Fibroblast of lung (primary cell): ENCODE measurements around the gene STK32C. TPM values are rescaled to one million over a fixed set of nuclear protein-coding genes. Genes with fewer than 3 reads are reported as not detected.

Experiments used
- DNase-seq, 2 donors: peaks; one replicate each; pipeline versions ENCODE4 v3.0.0 to v3.0.0-alpha.2; 2010; ENCODE audit warnings: low read depth in 2 of 2
- H2AFZ ChIP-seq: 2 replicates; pipeline ENCODE4 v1.5.1; 2012; ENCODE audit warnings: low read length, control low read depth, inconsistent platforms
- H3K27ac ChIP-seq: 2 replicates; pipeline ENCODE4 v1.5.1; 2011; ENCODE audit warnings: low read length, control low read depth; ENCODE audit not compliant: insufficient read depth
- H3K27me3 ChIP-seq: 2 replicates; pipeline ENCODE4 v1.5.1; 2011; ENCODE audit warnings: mild to moderate bottlenecking, low read length; ENCODE audit not compliant: control insufficient read depth, insufficient read depth
- H3K36me3 ChIP-seq: 2 replicates; pipeline ENCODE4 v1.5.1; 2011; ENCODE audit warnings: low read length; ENCODE audit not compliant: control insufficient read depth, insufficient read depth
- H3K4me1 ChIP-seq: 2 replicates; pipeline ENCODE4 v1.5.1; 2011; ENCODE audit warnings: low read length; ENCODE audit not compliant: control insufficient read depth, insufficient read depth; ENCODE audit errors: extremely low read depth
- H3K4me2 ChIP-seq: 2 replicates; pipeline ENCODE4 v1.5.1; 2011; ENCODE audit warnings: low read length, control low read depth; ENCODE audit not compliant: insufficient read depth; ENCODE audit errors: extremely low read depth
- H3K4me3 ChIP-seq, 4 experiments: fragments of 200-600 bp in 1 of 4; sonication (generic) in 1 of 4; replicated peaks in 1 of 4; 2 replicates each; pipeline ENCODE4 v1.5.1; 2011 to 2016; ENCODE audit warnings: low read length in 4 of 4, low read depth in 3 of 4, mild to moderate bottlenecking in 3 of 4, control low read depth in 2 of 4, inconsistent platforms in 1 of 4, mixed read lengths in 1 of 4; ENCODE audit not compliant: insufficient read depth in 1 of 4; ENCODE audit errors: control extremely low read depth in 1 of 4
- H3K79me2 ChIP-seq: 2 replicates; pipeline ENCODE4 v1.5.1; 2012; ENCODE audit warnings: mild to moderate bottlenecking, low read length, inconsistent platforms; ENCODE audit not compliant: control insufficient read depth, insufficient read depth
- H3K9ac ChIP-seq: 2 replicates; pipeline ENCODE4 v1.5.1; 2011; ENCODE audit warnings: mild to moderate bottlenecking, low read length, control low read depth; ENCODE audit not compliant: insufficient read depth
- H3K9me3 ChIP-seq: 2 replicates; pipeline ENCODE4 v1.5.1; 2012; ENCODE audit warnings: low read depth, low read length; ENCODE audit not compliant: control insufficient read depth, insufficient read depth
- H4K20me1 ChIP-seq: 2 replicates; pipeline ENCODE4 v1.5.1; 2011; ENCODE audit warnings: low read length; ENCODE audit not compliant: control insufficient read depth, insufficient read depth; ENCODE audit errors: extremely low read depth
- EZH2 ChIP-seq: IDR thresholded peaks from 2 replicates; pipeline ENCODE4 v1.5.1; 2012; ENCODE audit warnings: low read length, control low read depth, mild to moderate bottlenecking; ENCODE audit errors: missing control alignments
- polyA plus RNA-seq, 2 donors: library from polyadenylated mRNA; depleted of rRNA in 1 of 2; stranded (reverse) in 1 of 2; unstranded in 1 of 2; fragments of >200 nt; gene quantifications; 2 replicates each; pipeline ENCODE4 v1.2.1, GENCODE V29; 2011 to 2012; ENCODE audit warnings: missing spikeins in 1 of 2
- total RNA-seq: library from RNA; depleted of rRNA; stranded (reverse); fragments of >200 nt; gene quantifications from 2 replicates; pipeline ENCODE4 v1.2.1, GENCODE V29; 2014
- TF ChIP-seq, protein P1 (sequence below), 2 donors: IDR thresholded peaks in 1 of 2; conservative IDR thresholded peaks in 1 of 2; 1 replicate in 1 of 2; 2 replicates in 1 of 2; pipeline ENCODE4 v1.5.1; 2011 to 2012; ENCODE audit warnings: low read length in 2 of 2, control low read depth in 1 of 2, inconsistent platforms in 1 of 2, low read depth in 1 of 2, mild to moderate bottlenecking in 1 of 2

STK32C gene
- total and polyA plus RNA-seq, 2 donors (not counting 1 experiment from before 2014, with no cell fraction given), result 4.4 to 21.5 TPM

DNA sequence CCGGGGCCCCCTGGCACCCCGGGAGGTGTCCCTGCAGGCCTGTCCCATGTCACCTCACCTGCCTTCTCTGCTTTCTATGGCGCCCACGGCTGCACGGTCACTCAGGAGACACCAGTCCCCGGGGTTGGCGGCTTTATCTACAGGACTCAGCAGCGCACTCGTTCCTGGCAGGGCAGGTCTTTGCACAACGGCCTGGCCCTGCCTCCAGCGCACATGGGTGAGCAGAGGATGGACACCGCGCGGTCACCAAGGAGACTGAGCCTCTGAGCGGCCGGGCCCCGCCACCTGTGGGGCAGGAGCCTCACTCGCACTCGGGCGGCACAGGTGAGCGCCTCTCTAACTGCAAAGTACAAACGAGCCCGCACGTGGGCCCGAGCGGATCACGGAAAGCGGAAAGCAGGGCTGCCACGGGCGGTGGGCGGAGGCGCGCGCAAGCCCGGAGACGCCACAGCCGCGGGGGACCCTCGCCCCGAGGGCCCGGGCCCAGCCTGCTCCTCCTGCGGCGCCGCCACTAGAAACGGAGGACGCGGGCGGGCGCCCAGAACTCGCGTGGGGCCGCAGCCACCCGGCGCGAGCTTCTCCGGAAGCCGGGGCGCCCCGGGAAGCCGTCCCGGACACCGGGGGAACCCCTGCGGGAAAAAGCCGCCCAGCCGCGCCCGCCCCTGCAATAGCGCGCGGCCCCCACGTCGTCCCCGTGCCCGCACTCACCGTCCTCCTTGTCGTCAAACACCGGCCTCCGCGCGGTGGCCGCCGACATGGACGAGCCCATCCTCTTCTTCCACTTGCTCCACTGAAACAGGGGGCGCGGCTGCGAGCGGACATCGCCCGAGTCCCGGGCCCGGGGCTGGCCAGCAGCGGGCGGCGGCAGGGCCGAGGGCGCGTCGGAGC, 642 bp downstream of the STK32C start:
- peak in 1 of 2 donors; percentile 7 for DNase-seq
- Histone ChIP-seq H2AFZ (peak overlapping the region; percentile 51), H3K36me3 (no peaks in the 10 kb centered on the region), H4K20me1 (no peaks in the 10 kb centered on the region), H3K9ac (no peak overlapping the region), H3K4me1 (no peaks in the 10 kb centered on the region), H3K9me3 (no peaks in the 10 kb centered on the region), H3K27me3 (no peaks in the 10 kb centered on the region), H3K4me3 (peak overlapping the region; percentile 34 to 59 (median 44)), H3K4me2 (peak overlapping the region; percentile 68), H3K79me2 (no peaks in the 10 kb centered on the region), H3K27ac (no peak overlapping the region)
- TF ChIP-seq, protein P1, sequence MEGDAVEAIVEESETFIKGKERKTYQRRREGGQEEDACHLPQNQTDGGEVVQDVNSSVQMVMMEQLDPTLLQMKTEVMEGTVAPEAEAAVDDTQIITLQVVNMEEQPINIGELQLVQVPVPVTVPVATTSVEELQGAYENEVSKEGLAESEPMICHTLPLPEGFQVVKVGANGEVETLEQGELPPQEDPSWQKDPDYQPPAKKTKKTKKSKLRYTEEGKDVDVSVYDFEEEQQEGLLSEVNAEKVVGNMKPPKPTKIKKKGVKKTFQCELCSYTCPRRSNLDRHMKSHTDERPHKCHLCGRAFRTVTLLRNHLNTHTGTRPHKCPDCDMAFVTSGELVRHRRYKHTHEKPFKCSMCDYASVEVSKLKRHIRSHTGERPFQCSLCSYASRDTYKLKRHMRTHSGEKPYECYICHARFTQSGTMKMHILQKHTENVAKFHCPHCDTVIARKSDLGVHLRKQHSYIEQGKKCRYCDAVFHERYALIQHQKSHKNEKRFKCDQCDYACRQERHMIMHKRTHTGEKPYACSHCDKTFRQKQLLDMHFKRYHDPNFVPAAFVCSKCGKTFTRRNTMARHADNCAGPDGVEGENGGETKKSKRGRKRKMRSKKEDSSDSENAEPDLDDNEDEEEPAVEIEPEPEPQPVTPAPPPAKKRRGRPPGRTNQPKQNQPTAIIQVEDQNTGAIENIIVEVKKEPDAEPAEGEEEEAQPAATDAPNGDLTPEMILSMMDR (conservative IDR thresholded peaks at IDR 0.05 in 1 of 2, IDR thresholded peaks at IDR 0.05 in 1 of 2; ENCODE audit: low read depth in 1 of 2, low read length in 2 of 2), result no peak
- no peak for TF ChIP-seq EZH2

- H2AFZ ChIP-seq, result no peak overlapping the region
- no peak for DNase-seq
- no peak overlapping the region for H3K9ac ChIP-seq
- H3K79me2 ChIP-seq, result no peaks in the 10 kb centered on the region
- no peaks in the 10 kb centered on the region for H3K27me3 ChIP-seq
- no peak overlapping the region for H3K27ac ChIP-seq
- H3K36me3 ChIP-seq, result no peaks in the 10 kb centered on the region
- TF ChIP-seq, protein P1 (conservative IDR thresholded peaks at IDR 0.05 in 1 of 2, IDR thresholded peaks at IDR 0.05 in 1 of 2; ENCODE audit: low read depth in 1 of 2, low read length in 2 of 2), result no peak
- TF ChIP-seq EZH2, result no peak
- H3K4me2 ChIP-seq, result no peak overlapping the region
- H3K9me3 ChIP-seq, result no peaks in the 10 kb centered on the region
- H4K20me1 ChIP-seq, result no peaks in the 10 kb centered on the region
- H3K4me3 ChIP-seq, result no peak overlapping the region
- H3K4me1 ChIP-seq, result no peaks in the 10 kb centered on the region
Observed at GRCh38 chr10:132306343-132306685, 1.4 kb downstream of the STK32C start.

- no peaks in the 10 kb centered on the region for H3K36me3 ChIP-seq
- H3K9ac ChIP-seq, result no peak overlapping the region
- DNase-seq, result no peak
- no peaks in the 10 kb centered on the region for H4K20me1 ChIP-seq
- H3K4me1 ChIP-seq, result no peaks in the 10 kb centered on the region
- TF ChIP-seq, protein P1 (conservative IDR thresholded peaks at IDR 0.05 in 1 of 2, IDR thresholded peaks at IDR 0.05 in 1 of 2; ENCODE audit: low read depth in 1 of 2, low read length in 2 of 2), result no peak
- no peak for TF ChIP-seq EZH2
- no peaks in the 10 kb centered on the region for H3K9me3 ChIP-seq
- H3K27me3 ChIP-seq, result no peaks in the 10 kb centered on the region
- H3K4me3 ChIP-seq, result no peak overlapping the region
- H3K27ac ChIP-seq, result no peak overlapping the region
- H3K4me2 ChIP-seq, result no peak overlapping the region
- no peak overlapping the region for H2AFZ ChIP-seq
- H3K79me2 ChIP-seq, result no peaks in the 10 kb centered on the region
Observed at GRCh38 chr10:132305654-132306342, 2.0 kb downstream of the STK32C start.
